Aorta (tissue), 5 donors: ENCODE results near the gene VAPA. TPM values are rescaled to one million over a fixed set of nuclear protein-coding genes. Genes with fewer than 3 reads are reported as not detected.

Source experiments
- ATAC-seq: fragments of 200-7000 bp; cut with Tn5 transposase; one replicate; pipeline ENCODE4 v1.9.1; 2022; ENCODE audit warnings: moderate library complexity; ENCODE audit not compliant: low FRiP score
- DNase-seq, 2 donors: peaks; one replicate each; pipeline ENCODE4 v3.0.0-alpha.2; 2020
- H3K27ac ChIP-seq, 2 donors: one replicate each; pipeline ENCODE4 v1.5.1; 2013; ENCODE audit warnings: low read length in 2 of 2, mild to moderate bottlenecking in 2 of 2, moderate library complexity in 2 of 2, control low read depth in 1 of 2, inconsistent platforms in 1 of 2, low read depth in 1 of 2
- H3K27me3 ChIP-seq, 2 donors: one replicate each; pipeline ENCODE4 v1.6.1; 2013; ENCODE audit warnings: control low read depth in 1 of 2, low read length in 1 of 2, mild to moderate bottlenecking in 1 of 2, moderate library complexity in 1 of 2; ENCODE audit not compliant: insufficient read depth in 2 of 2, control insufficient read depth in 1 of 2
- H3K36me3 ChIP-seq, 2 donors: one replicate each; pipeline ENCODE4 v1.6.1; 2013; ENCODE audit warnings: control low read depth in 1 of 2, low read length in 1 of 2, mild to moderate bottlenecking in 1 of 2; ENCODE audit not compliant: insufficient read depth in 2 of 2, control insufficient read depth in 1 of 2
- H3K4me1 ChIP-seq, 2 donors: one replicate each; pipeline ENCODE4 v1.6.1; 2013; ENCODE audit warnings: low read length in 2 of 2, control low read depth in 1 of 2, mild to moderate bottlenecking in 1 of 2, moderate library complexity in 1 of 2; ENCODE audit not compliant: insufficient read depth in 2 of 2, control insufficient read depth in 1 of 2
- H3K4me3 ChIP-seq, 2 donors: one replicate each; pipeline ENCODE4 v1.5.1; 2013; ENCODE audit warnings: low read length in 2 of 2, control low read depth in 1 of 2, mild to moderate bottlenecking in 1 of 2
- H3K9me3 ChIP-seq: one replicate; pipeline ENCODE4 v1.6.1; 2013; ENCODE audit warnings: mild to moderate bottlenecking, low read length; ENCODE audit not compliant: control insufficient read depth
- WGBS, 2 donors: extraction: QIAGEN DNeasy Blood & Tissue Kit; methylation state at CpG; one replicate each; pipeline ENCODE4 v1.1.7; 2013; 5-methylcytosine and 5-hydroxymethylcytosine counted together
- intact Hi-C, 2 donors: fragments of 100-400 bp; cut with DNase I; formaldehyde crosslinking; loops; one replicate each; pipeline versions ENCODE4 v1.14.2 to v1.15.0; 2022
- polyA plus RNA-seq, 2 donors: library from polyadenylated mRNA; stranded (reverse); fragments of 200-250 nt; gene quantifications; one replicate each; pipeline ENCODE4 v1.2.3, GENCODE V29; 2013
- total RNA-seq, 2 donors: library from RNA; stranded (reverse); fragmentation: NEBNext Ultra II Directional; extraction: Animal tissue kit (Norgen Biotek cat#: 25700); gene quantifications; one replicate each; pipeline ENCODE4 v1.2.1, GENCODE V29; 2021
- donor health status: healthy with polysubstance abuse.
- donor health status: Bipolar disorder and iron deficiency.
- donor health status: DM: no; HTN: no; CAD: no.
- donor health status: DM: no; HTN: no; CAD: no.
- donor health status: DM: yes; HTN: yes; CAD: no.

The VAPA gene
- total and polyA plus RNA-seq, 4 donors = 119 to 221 (median 193) TPM

DNA sequence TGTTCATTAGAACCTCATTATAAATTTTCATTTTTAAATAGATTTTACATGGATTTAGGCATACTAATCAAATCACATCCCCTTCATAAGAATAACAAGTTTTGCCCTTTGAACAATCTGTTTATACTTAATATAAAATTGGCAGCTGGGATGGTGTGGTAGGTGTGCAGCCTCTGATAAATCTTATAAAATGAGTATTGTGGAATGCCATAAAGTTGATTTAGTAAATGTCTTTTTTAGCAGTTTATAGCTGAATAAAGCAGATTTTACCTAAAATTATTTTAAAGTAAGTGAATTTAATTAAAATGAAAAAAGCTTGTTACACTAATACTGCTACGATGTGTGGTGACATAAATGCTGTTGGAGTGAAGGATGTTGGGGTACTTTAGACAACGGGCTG, 35.5 kb downstream of the VAPA start:
- H3K36me3 ChIP-seq = peaks cover 7 to 8% of the 10 kb centered on the region in 2 donors
- DNase-seq (no peak), ATAC-seq (no peak)
- H3K27me3 ChIP-seq = no peaks in the 10 kb centered on the region
- H3K4me3 ChIP-seq = no peak overlapping the region
- intact Hi-C loops = no loop called here
- H3K4me1 ChIP-seq = no peaks in the 10 kb centered on the region
- H3K9me3 ChIP-seq = no peaks in the 10 kb centered on the region
- WGBS, 2 donors = 93 to 97% methylated on average over 2 of the region's 2 CpGs
- no peak overlapping the region for H3K27ac ChIP-seq

DNA sequence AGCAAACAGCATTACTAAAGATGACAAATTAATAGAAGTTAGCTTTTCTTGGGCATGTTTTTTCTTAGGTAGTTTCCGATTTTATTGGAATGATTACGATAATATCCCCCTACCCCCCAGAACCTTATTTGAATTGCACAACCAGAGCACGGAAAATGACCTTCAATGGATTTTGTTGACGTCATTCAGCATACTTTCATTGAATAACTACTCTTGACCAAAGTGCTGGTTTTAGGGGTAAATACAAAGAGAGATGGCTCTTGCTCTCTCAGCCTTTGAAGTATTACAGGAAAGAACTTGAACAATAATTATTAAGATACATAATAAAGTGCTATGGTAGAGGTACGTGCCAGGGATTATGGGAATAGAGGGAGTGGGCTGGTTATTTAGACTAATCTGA, 36.0 kb downstream of the VAPA start:
- Histone ChIP-seq H3K27ac (no peak overlapping the region), H3K4me1 (no peaks in the 10 kb centered on the region), H3K4me3 (no peak overlapping the region), H3K36me3 (peaks cover 7 to 8% of the 10 kb centered on the region in 2 donors), H3K9me3 (no peaks in the 10 kb centered on the region), H3K27me3 (no peaks in the 10 kb centered on the region)
- intact Hi-C loops = loop anchor here in 1 of 2 donors (5.0 to 10.0 kb wide), 2 partner anchors 33 to 265 kb away; no protein-coding TSS in a partner anchor
- ATAC-seq (no peak), DNase-seq (no peak)
- WGBS, 2 donors = 92 to 93% methylated on average over 5 of the region's 5 CpGs

GRCh38 chr18:9950289-9951016, 36.6 kb downstream of the VAPA start:
- WGBS, 2 donors = 70 to 77% methylated on average over 3 of the region's 3 CpGs
- Histone ChIP-seq H3K4me1 (no peaks in the 10 kb centered on the region), H3K4me3 (no peak overlapping the region), H3K36me3 (peaks cover 7 to 8% of the 10 kb centered on the region in 2 donors), H3K27ac (peak overlapping the region in 1 of 2 donors; percentile 57), H3K9me3 (no peaks in the 10 kb centered on the region), H3K27me3 (no peaks in the 10 kb centered on the region)
- intact Hi-C loops = loop anchor here in 1 of 2 donors (5.0 to 10.0 kb wide), 2 partner anchors 33 to 266 kb away; no protein-coding TSS in a partner anchor
- no peak for ATAC-seq
- DNase-seq = no peak

DNA sequence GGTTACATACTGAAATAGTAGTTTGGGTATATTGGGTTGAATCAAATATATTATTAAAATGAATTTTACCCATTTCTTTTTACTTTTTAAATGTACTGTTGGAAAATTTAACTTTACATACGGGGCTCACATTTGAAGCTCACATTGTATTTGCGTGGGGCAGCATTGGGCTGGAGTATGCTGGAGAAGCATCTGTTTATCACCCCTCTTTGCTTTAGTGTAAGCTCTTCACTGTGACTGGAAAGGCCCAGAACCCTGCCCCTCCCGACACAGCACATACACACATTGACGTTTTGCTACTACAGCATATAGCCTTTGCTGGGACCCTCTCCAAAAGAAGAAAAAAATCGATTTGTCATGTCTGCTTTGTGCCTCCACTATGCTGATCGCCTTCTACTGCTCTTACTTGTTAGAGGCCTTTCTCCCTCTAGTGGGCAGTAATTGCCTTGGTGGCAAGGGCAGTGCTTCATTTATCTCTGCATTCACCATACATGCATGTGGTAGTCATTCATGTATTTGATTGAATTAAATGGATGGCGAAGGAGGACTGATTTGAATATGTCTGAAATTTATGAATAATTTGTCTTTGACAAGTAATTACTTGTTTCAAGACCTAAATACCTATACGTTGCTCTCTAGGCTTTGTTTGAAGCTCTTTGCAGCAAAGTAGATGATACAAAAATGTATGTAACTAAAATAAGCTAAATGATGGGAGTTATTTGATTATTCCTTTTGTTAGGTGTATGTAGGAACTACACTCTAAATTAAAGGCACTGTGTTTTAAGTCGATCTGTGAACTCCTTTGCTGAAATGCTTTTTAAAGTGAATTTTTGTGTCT, 37.4 kb downstream of the VAPA start:
- H3K36me3 ChIP-seq = peaks cover 7 to 8% of the 10 kb centered on the region in 2 donors
- no peaks in the 10 kb centered on the region for H3K27me3 ChIP-seq
- no peaks in the 10 kb centered on the region for H3K4me1 ChIP-seq
- 60 to 61% methylated on average over 9 of the region's 9 CpGs for WGBS, 2 donors
- no peaks in the 10 kb centered on the region for H3K9me3 ChIP-seq
- no peak overlapping the region for H3K27ac ChIP-seq
- ATAC-seq = peak; percentile 78
- no peak overlapping the region for H3K4me3 ChIP-seq
- intact Hi-C loops = loop anchor here in 1 of 2 donors (5.0 to 10.0 kb wide), 2 partner anchors 34 to 266 kb away; no protein-coding TSS in a partner anchor
- DNase-seq = no peak

- Histone ChIP-seq H3K27ac (no peak overlapping the region), H3K4me1 (no peaks in the 10 kb centered on the region), H3K4me3 (no peak overlapping the region), H3K27me3 (no peaks in the 10 kb centered on the region), H3K9me3 (no peaks in the 10 kb centered on the region), H3K36me3 (peaks cover 5% of the 10 kb centered on the region in 2 donors)
- 76% methylated on average over 1 of the region's 1 CpG for WGBS, 2 donors
- no peak for ATAC-seq
- DNase-seq = no peak
- intact Hi-C loops = loop anchor here in 1 of 2 donors (5.0 to 10.0 kb wide), 2 partner anchors 36 to 268 kb away; no protein-coding TSS in a partner anchor
Observed at GRCh38 chr18:9952633-9953416, 39.0 kb downstream of the VAPA start.

DNA sequence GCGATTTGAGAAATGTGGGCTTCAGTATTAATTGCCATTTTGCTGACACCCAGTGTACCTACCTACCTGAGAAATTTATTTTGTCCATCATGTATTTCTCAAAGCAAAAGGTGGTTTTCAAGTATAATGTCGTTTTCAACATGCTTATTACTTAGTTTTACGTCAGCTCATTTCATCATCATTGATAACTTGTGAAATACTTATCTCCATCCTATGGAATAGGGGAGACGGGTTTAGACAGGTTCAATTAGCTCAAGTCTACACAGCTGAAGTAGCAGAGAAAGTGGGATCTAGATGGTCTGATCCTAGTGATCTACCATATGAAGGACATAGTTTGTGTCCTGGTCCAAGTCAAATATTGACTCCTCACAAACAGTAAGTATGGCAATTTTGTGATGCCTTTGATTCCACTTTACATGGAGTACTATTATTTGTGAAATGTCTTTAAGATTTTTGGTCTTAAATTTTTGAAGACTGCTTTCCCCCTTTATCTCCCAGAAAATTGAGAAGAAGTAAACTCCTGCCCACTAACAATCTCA, 45.1 kb downstream of the VAPA start:
- intact Hi-C loops = loop anchor here in 1 of 2 donors (10.0 kb wide), 1 partner anchor 274 kb away; no protein-coding TSS in a partner anchor
- Histone ChIP-seq H3K27me3 (no peaks in the 10 kb centered on the region), H3K9me3 (no peaks in the 10 kb centered on the region), H3K4me3 (no peak overlapping the region), H3K4me1 (no peaks in the 10 kb centered on the region), H3K36me3 (peaks cover 0 to 2% of the 10 kb centered on the region in 2 donors), H3K27ac (no peak overlapping the region)
- no peak for ATAC-seq
- WGBS, 2 donors = 87 to 89% methylated on average over 4 of the region's 4 CpGs
- DNase-seq = no peak

GRCh38 chr18:9959564-9959963, 45.7 kb downstream of the VAPA start:
- H3K36me3 ChIP-seq = no peaks in the 10 kb centered on the region
- DNase-seq (no peak), ATAC-seq (no peak)
- no peak overlapping the region for H3K4me3 ChIP-seq
- 73 to 79% methylated on average over 1 of the region's 1 CpG for WGBS, 2 donors
- no peak overlapping the region for H3K27ac ChIP-seq
- no peaks in the 10 kb centered on the region for H3K9me3 ChIP-seq
- H3K4me1 ChIP-seq = no peaks in the 10 kb centered on the region
- H3K27me3 ChIP-seq = no peaks in the 10 kb centered on the region
- intact Hi-C loops = loop anchor here in 1 of 2 donors (10.0 kb wide), 1 partner anchor 275 kb away; no protein-coding TSS in a partner anchor
